Amniotic stem cell (primary cell): Measurements from ENCODE around the gene SMAD6.
A peak's percentile ranks its signal among the peaks of the same experiment; 100 is the strongest.

ENCODE experiments used
- DNase-seq: peaks from one replicate; lab custom pipeline; 2025; lab: John Stamatoyannopoulos, UW

SMAD6 gene

DNA sequence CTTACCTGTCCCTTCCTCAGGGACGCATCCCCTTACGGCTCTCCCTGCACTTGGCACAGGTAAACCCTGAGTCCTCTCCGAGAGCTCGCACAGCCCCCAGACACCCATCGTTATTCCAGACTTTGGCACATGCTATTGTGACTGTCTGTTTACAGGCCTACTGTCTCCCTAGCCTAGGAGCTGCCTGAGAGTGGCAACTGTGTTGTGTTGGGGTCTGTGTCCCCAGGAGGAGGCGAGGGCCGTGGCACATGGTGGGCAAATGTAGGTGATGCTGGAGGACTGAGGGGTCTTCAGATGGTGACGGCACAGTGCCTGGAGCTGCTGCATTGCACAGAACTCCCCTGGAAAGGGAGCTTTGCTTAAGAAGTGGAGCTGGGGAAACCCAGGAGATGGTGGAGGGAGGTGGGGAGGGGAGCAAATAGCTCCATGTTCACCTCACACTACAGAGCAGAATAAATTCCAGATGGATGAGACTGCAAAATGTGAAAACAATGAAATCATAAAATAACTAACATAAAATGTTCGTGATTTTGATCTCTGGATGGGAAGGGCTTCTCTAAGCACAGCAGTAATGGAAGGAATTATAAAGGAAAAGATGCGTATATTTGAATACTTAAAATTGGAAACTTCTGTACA is 96.5 kb downstream of the SMAD6 start:
- DNase-seq = peak; percentile 68

GRCh38 chr15:66799242-66799641 is 97.2 kb downstream of the SMAD6 start:
- no peak for DNase-seq

DNA sequence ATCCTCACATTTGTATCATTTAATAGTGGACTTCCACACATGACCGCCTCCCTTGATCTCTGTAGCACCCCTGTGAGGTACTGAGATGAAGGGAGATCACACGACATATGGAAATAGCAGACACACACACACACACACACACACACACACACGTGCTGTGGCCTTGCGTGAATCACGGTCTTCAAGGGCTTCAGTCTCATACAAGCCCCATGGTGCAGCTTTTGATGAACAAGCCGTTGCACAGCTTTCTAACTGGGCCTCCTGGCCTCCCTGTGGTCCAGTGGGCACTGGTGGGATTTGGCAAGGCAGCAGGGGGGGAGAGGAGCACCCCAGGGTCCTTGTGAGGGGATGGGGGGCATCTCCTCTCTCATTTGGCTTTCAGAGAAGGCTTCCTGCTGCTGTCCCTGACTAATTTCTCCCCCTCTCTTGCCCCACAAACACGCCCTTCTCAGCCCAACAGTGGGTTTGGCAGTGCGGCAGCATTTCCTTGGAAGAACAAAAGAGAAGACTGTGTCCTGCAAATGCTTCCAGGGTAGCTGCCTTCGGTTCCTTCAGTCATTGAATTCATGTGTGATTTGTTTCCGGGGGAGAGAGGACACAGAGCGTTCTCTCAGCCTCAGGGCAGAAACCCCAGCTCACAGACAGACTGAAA is 98.7 kb downstream of the SMAD6 start:
- no peak for DNase-seq

DNA sequence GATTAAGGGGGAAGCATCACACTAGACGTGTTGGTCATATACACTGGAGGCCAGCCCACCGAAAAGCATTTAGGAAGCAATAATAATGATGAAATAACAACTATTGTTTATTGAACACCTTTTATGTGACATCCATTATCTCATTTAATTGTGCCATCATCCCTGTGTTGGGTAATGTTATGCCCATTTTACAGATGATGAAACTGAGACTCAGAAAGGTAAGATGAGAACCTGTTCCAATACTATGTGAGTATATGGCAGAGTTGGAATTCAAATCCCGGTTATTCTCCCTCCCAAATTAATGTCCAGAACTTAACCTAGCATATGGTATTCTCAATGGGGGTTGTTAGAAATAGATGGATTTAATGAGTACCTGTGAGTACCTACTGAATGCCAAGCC is 99.2 kb downstream of the SMAD6 start:
- no peak for DNase-seq

DNA sequence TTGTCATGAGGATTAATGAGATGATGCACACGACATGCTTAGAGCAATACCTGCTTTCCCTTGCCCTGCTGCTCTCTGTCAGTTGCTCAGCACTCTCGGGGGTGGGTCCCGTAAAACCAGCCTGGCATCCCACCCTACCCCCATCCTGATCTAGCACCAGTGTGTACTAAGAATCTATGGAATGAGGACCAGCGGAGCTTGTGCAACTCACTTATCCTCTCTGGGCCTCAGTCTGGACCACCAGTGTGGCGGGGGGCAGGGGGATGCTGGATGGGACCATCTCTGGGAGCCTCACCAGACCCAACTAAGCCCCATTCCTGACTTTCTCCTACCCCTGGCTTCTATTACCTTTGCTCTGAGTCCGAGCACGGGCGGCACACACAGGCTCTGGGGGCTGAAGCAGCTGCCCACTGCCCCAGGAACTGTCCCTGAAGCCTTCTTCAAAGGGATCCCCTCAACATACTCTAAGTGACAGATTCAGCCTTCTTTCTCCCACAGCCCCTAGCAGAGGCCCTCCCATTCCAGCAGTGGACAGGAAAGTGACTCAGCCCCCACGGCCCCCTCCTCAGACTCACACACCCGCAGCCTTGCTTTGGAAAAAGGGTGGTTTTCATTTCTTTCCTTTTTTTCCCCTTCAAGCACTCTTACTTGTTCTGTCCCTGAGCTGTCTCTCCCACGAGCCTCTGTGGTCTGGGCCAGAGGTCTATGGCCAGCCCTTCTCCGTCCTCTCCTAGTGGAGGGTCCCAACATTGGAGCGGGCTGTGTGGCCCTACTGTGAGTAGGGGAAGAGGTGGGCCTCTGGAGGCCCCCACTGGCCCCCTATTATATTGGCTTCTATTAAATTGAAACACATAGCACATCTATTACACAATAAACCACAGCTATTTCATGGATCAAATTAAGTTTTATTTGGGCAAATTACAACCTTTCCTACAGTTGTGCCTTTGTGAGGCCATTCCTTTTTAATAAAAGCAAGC is 100.3 kb downstream of the SMAD6 start:
- DNase-seq = no peak

GRCh38 chr15:66803182-66803729 is 101.2 kb downstream of the SMAD6 start:
- peak; percentile 93 for DNase-seq

GRCh38 chr15:66803749-66804148 is 101.7 kb downstream of the SMAD6 start:
- DNase-seq = no peak

DNA sequence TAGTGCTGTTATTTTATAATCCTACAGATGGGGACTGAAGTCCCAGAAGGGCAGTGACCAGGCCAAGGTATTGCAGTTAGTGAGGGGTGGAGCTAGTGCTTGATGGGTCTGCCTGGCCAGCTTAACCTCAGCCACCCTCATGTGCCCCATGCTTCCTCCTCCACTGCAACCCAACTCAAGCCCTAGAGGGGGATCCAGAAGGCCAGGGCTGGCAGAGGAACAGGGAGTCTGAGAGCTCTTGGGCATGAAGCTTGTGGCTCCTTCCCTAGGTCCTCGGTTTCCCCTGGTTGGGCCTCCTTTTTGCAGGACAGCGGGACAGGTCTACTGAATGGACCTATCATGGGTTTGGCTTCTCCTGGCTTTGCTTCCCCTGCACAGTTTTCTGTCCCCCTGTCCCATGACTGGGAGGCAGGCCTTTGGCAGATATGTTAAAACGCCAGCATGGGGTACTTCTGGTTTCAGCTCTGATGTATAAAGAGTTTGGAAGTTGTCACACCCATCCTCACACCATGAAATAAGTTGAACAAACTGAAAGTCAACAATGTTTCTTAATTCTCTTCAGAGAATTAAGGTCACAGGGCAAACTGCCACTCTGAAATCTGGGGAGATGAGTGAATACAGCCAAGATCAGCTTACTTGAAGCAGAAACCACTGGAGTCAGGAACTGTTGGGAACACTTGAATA is 103.3 kb downstream of the SMAD6 start:
- no peak for DNase-seq

- no peak for DNase-seq
These were observed 106.3 kb downstream of the SMAD6 start for GRCh38 chr15:66808181-66808824.

- no peak for DNase-seq
These were observed 107.6 kb downstream of the SMAD6 start for GRCh38 chr15:66809664-66810063.

DNA sequence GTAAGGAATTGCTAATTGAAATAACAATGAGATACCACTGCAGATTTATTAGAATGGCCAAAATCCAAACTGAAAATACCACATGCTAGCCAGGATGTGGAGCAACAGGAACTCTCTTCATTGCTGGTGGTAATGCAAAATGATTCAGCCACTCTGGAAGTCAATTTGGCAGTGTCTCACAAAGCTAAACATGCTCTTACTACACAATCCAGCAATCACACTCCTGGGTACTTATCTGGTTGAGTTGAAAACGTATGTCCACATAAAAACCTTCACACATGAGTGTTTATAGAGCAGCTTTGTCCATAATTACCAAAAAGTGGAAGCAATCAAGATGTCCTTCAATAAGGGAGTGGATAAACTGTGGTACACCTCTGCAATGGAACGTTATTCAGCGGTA is 113.3 kb downstream of the SMAD6 start:
- no peak for DNase-seq

DNA sequence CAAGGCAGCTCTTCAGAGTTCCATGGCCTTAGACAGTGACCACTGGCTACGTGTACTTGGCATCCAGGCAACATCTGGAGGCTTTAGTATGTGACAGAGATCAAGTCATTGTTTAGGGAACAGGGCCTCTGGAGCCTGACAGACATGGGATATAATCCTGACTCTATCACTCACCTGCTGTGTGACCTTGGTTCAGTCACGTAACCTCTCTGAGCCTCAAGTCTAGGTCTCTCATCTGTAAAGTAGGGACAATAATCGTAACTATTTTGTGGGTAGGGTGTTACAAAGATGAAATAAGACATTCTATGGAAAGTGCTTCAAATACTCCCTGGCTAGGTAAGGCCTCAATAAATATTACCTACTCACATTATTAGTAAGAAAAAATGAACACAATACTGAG is 114.2 kb downstream of the SMAD6 start:
- DNase-seq = no peak

DNA sequence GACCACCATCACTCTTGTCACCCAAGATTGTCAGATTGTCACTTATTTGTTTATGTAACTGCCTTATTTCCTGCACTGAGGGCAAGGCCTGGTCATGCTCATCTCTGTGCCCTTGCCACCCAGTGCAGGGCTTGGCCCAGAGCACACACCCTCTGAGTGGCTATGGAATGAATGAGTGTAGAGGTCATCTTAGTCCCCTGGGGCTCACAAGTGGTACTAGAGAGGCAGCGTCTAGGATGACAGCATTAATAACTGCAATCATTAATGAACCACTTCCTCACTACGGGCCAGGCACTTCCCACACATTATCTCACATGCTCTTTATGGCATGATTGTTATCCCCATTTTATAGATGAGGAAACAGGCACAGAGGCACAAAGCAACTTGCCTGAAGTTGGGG is 117.0 kb downstream of the SMAD6 start:
- DNase-seq = no peak

DNA sequence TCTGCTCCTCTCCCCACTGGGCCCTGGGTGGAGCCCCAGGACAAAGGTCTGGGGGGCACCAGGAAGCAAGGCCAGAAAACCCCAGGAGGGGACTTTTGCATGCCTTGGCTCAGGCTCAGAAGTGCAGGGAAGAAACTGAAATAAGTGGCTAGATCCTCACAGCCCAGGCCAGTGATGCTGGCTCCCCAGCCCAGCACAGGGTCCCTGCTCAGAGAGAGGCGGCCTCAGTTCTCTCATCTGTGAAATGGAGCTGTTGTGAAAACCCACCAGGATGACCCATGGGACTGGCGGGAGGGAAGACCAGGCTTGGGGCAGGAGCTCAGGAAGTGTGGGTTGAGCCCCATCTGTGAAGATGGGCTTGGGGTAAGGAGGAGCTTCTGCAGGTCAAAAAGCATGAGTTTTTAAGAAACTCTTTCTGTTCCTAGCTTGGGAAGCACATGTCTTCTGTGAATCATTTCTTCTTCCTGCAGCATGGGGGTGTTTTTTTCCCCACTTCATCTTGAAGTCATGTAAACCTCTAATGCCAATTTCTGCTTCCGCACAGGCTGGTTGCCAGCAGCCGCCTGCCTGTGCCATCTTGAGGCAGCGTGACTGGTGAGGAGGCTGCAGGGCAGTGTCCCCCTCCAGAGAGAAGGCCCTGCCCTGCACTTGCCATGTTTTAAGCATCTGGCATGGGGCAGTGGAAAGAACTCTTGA is 118.6 kb downstream of the SMAD6 start:
- no peak for DNase-seq

- no peak for DNase-seq
These were observed 119.3 kb downstream of the SMAD6 start for GRCh38 chr15:66821307-66821706.

DNA sequence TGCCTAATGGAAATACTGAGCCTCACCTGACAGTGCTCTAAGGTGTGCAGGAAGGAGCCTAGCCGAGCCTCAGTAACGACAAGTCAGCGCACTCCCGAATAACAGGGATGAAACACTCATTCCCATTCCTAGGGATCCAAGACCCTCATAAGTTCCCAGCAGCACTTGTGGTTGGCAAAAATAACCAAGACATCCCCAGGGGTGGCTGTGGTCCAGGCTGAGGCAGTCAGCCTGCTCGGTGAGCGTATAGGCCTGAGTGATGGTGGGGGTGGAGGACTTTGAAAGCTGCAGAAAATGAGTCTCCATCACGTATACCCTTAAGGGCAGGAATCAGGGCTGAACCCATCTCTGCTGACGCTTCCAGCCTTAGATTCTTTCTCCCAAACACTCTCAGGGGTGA is 120.1 kb downstream of the SMAD6 start:
- no peak for DNase-seq

DNA sequence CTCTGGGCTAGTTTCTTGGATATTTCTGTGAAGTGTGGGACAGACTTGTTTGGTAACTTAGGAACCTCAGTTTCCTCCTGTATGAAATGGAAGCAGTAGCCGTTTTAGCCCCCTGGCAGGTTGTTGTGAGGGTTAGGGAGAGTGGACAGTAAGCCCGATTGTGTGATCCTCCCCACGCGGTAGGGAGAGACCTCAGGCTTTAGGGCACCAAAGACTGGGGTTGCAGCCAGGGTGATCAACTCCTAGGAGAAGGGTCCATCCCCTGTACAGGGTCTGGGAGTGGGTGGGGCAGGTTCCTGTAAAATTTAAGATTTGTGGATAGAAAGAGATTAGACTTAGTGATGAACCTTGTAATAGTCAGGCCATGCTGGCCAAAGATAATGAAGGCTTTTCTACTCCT is 120.5 kb downstream of the SMAD6 start:
- no peak for DNase-seq

DNA sequence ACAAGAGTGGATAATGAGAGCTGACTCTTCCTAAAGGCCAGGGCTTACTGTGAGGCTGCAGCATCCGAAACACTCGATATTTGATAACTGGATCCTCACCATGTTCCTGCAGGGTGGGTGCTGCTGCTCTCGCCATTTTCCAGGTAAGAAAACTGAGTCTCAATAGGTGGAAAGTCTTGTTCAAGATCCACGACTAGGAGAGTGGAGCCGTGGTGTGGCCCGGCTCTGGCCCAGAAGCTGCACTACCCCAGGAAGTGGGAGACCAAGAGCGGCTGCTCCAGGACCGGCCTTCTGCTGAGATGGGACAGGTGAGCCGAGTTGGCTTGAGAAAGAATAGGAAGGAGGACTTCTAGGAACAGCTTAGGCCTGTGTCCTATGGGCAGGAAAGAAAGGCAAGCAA is 121.6 kb downstream of the SMAD6 start:
- no peak for DNase-seq

GRCh38 chr15:66824424-66824823 is 122.4 kb downstream of the SMAD6 start:
- DNase-seq = no peak

DNA sequence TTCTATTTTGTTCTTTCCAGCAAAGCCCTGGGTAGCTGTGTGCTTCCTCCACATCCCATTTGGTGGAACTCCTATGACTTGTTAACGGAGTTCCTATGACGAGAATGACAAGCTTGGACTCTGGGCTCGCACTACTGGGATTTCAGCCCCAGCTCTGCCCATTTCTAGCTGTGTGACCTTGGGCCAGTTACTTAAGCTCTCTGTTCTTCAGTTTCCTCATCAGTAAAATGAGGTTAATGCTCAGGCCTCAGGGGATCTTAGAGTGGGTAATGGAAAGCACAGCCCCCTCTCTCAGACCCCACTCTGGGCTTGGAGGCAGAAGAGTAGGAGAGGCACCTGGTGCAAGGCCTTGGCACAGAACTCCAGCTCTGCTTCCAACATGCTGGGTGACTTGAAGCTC is 123.1 kb downstream of the SMAD6 start:
- DNase-seq = no peak

GRCh38 chr15:66825731-66826130 is 123.7 kb downstream of the SMAD6 start:
- DNase-seq = no peak
